Stimulated activated naive CD8-positive, alpha-beta T cell treated with anti-CD3 and anti-CD28 coated beads, Interleukin-15, amount 100 ng/mL, for 72 hours (primary cell): Measurements from ENCODE around the gene ZNF410.

Source experiments
- ATAC-seq: fragments of 150-1000 bp; cut with Tn5 transposase; 2 replicates; pipeline ENCODE4 v1.10.0; 2021; ENCODE audit warnings: mild to moderate bottlenecking, moderate library complexity
- DNase-seq, 2 donors: peaks; one replicate each; pipeline ENCODE4 v3.0.0; 2021 to 2022
- H3K27ac Mint-ChIP-seq, 2 donors: one replicate each; pipeline ENCODE4 v1.8.0; 2022; ENCODE audit warnings: mild to moderate bottlenecking in 2 of 2, mixed read lengths in 2 of 2, moderate library complexity in 2 of 2
- H3K27me3 Mint-ChIP-seq: one replicate; pipeline ENCODE4 v1.8.0; 2022; ENCODE audit warnings: mixed read lengths
- H3K4me1 Mint-ChIP-seq: one replicate; pipeline ENCODE4 v1.8.0; 2022; ENCODE audit warnings: mild to moderate bottlenecking, mixed read lengths
- H3K4me3 Mint-ChIP-seq, 2 donors: one replicate each; pipeline ENCODE4 v1.8.0; 2022; ENCODE audit warnings: mild to moderate bottlenecking in 2 of 2, mixed read lengths in 2 of 2, moderate library complexity in 1 of 2
- H3K9me3 Mint-ChIP-seq, 2 donors: one replicate each; pipeline ENCODE4 v1.8.0; 2022; ENCODE audit warnings: mixed read lengths in 2 of 2

ZNF410 gene

GRCh38 chr14:73965216-73965615, 78.6 kb downstream of the ZNF410 start:
- Mint-ChIP-seq H3K27me3 (no peaks in the 10 kb centered on the region), H3K27ac (no peak overlapping the region), H3K9me3 (no peaks in the 10 kb centered on the region), H3K4me3 (no peak overlapping the region), H3K4me1 (no peaks in the 10 kb centered on the region)
- ATAC-seq (no peak), DNase-seq (no peak)

GRCh38 chr14:73968885-73969284, 82.2 kb downstream of the ZNF410 start:
- Mint-ChIP-seq H3K9me3 (no peaks in the 10 kb centered on the region), H3K4me1 (no peaks in the 10 kb centered on the region), H3K27ac (no peak overlapping the region), H3K27me3 (no peaks in the 10 kb centered on the region), H3K4me3 (no peak overlapping the region)
- no peak for DNase-seq
- no peak for ATAC-seq

DNA sequence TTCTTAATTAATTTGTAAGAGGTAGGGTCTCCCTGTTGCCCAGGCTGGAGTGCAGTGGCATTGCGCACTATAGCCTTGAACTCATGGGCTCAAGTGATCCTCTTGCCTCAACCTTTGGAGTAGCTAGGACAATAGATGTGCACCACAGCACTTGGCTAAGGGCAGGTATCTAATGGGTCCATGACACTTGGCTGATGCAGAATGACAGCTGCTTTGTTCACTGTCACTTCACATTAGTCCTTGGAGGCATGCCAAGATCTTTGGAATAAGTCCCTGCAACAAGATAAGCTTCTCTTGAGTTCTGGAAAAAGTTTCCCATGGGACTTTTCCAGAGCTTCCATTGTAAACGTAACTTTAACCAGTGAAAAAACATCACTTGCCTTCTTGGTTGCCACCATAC, 86.8 kb downstream of the ZNF410 start:
- Mint-ChIP-seq H3K27ac (no peak overlapping the region), H3K4me1 (no peaks in the 10 kb centered on the region), H3K4me3 (no peak overlapping the region), H3K27me3 (no peaks in the 10 kb centered on the region), H3K9me3 (no peaks in the 10 kb centered on the region)
- no peak for ATAC-seq
- no peak for DNase-seq

DNA sequence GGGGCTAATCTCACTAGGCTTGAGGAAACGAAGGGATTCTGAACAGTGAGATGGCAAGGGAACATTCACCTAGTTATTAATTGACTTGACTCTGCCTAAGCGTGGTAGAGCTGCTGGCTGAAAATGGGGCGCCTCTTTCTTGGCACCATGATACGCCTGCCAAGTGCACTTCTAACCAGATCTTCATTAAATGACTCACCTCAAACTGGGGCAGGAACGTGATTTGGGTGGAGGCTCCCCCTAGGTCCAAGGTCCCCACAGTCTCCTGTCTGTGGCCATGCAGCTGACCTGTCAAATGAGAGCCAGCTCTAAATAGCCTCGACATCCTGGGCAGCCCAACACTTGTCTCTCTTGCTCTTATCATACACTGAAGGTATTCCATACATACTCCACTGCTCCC, 89.5 kb downstream of the ZNF410 start:
- ATAC-seq (no peak), DNase-seq (no peak)
- Mint-ChIP-seq H3K4me1 (no peaks in the 10 kb centered on the region), H3K9me3 (no peaks in the 10 kb centered on the region), H3K27ac (peak overlapping the region in 1 of 2 donors; percentile 11), H3K4me3 (no peak overlapping the region), H3K27me3 (no peaks in the 10 kb centered on the region)

GRCh38 chr14:73977896-73978295, 91.2 kb downstream of the ZNF410 start:
- Mint-ChIP-seq H3K27me3 (no peaks in the 10 kb centered on the region), H3K4me3 (no peak overlapping the region), H3K27ac (peak overlapping the region in 1 of 2 donors; percentile 52), H3K9me3 (no peaks in the 10 kb centered on the region), H3K4me1 (no peaks in the 10 kb centered on the region)
- ATAC-seq (no peak), DNase-seq (no peak)
